Activated T-cell treated with anti-CD3 and anti-CD28 coated beads, Interleukin-2, amount 50 U/mL, for 4 hours (primary cell): ENCODE results near the gene ASB16. TPM values are rescaled to one million over a fixed set of nuclear protein-coding genes. Genes with fewer than 3 reads are reported as not detected.

ENCODE experiments used
- ATAC-seq, 2 donors: fragments of 200-7000 bp; cut with Tn5 transposase; one replicate each; pipeline ENCODE4 v1.10.0; 2021
- DNase-seq: peaks from one replicate; pipeline ENCODE4 v3.0.0-alpha.2; 2020
- H3K27me3 Mint-ChIP-seq: one replicate; pipeline ENCODE4 v1.8.0; 2021; ENCODE audit warnings: low read depth, mixed read lengths
- H3K36me3 Mint-ChIP-seq: one replicate; pipeline ENCODE4 v1.8.0; 2022; ENCODE audit warnings: mixed read lengths; ENCODE audit not compliant: insufficient read depth
- H3K4me1 Mint-ChIP-seq: one replicate; pipeline ENCODE4 v1.8.0; 2021; ENCODE audit warnings: low read depth, mixed read lengths
- H3K4me3 Mint-ChIP-seq: one replicate; pipeline ENCODE4 v1.8.0; 2021; ENCODE audit warnings: mild to moderate bottlenecking, moderate library complexity, mixed read lengths
- H3K9me3 Mint-ChIP-seq: one replicate; pipeline ENCODE4 v1.8.0; 2021; ENCODE audit warnings: mixed read lengths
- total RNA-seq, 3 donors: library from RNA; stranded (reverse); gene quantifications; one replicate each; pipeline ENCODE4 v1.2.1, GENCODE V29; 2021

ASB16 gene
- total RNA-seq, 3 donors from 2014 or later = 0.08 to 0.11 TPM; not detected in 1

GRCh38 chr17:44205962-44206824, 35.7 kb downstream of the ASB16 start:
- H3K4me3 Mint-ChIP-seq = no peak overlapping the region
- H3K36me3 Mint-ChIP-seq = peaks cover 22% of the 10 kb centered on the region
- peaks cover 38% of the 10 kb centered on the region for H3K4me1 Mint-ChIP-seq
- H3K9me3 Mint-ChIP-seq = no peaks in the 10 kb centered on the region
- no peaks in the 10 kb centered on the region for H3K27me3 Mint-ChIP-seq
- ATAC-seq (no peak), DNase-seq (no peak)

GRCh38 chr17:44206825-44207155, 36.3 kb downstream of the ASB16 start:
- ATAC-seq = no peak
- H3K9me3 Mint-ChIP-seq = no peaks in the 10 kb centered on the region
- no peak for DNase-seq
- no peaks in the 10 kb centered on the region for H3K27me3 Mint-ChIP-seq
- no peak overlapping the region for H3K4me3 Mint-ChIP-seq
- H3K4me1 Mint-ChIP-seq = peaks cover 42% of the 10 kb centered on the region
- H3K36me3 Mint-ChIP-seq = peaks cover 22% of the 10 kb centered on the region

GRCh38 chr17:44207319-44207718, 36.8 kb downstream of the ASB16 start:
- peak overlapping the region; percentile 21 for H3K4me3 Mint-ChIP-seq
- no peak for ATAC-seq
- H3K9me3 Mint-ChIP-seq = no peaks in the 10 kb centered on the region
- H3K27me3 Mint-ChIP-seq = no peaks in the 10 kb centered on the region
- no peak for DNase-seq
- peaks cover 22% of the 10 kb centered on the region for H3K36me3 Mint-ChIP-seq
- H3K4me1 Mint-ChIP-seq = peaks cover 42% of the 10 kb centered on the region

GRCh38 chr17:44207743-44208142, 37.2 kb downstream of the ASB16 start:
- ATAC-seq (no peak), DNase-seq (no peak)
- no peak overlapping the region for H3K4me3 Mint-ChIP-seq
- peaks cover 43% of the 10 kb centered on the region for H3K4me1 Mint-ChIP-seq
- no peaks in the 10 kb centered on the region for H3K9me3 Mint-ChIP-seq
- peaks cover 22% of the 10 kb centered on the region for H3K36me3 Mint-ChIP-seq
- no peaks in the 10 kb centered on the region for H3K27me3 Mint-ChIP-seq

- Mint-ChIP-seq H3K9me3 (no peaks in the 10 kb centered on the region), H3K4me1 (peaks cover 46% of the 10 kb centered on the region), H3K36me3 (peaks cover 37% of the 10 kb centered on the region), H3K27me3 (no peaks in the 10 kb centered on the region), H3K4me3 (peak overlapping the region; percentile 78)
- ATAC-seq (peak; percentile 76 to 77), DNase-seq (no peak)
These were observed 39.4 kb downstream of the ASB16 start for GRCh38 chr17:44209786-44210341.

- DNase-seq (peak; percentile 89), ATAC-seq (peak; percentile 92 to 93)
- H3K9me3 Mint-ChIP-seq = no peaks in the 10 kb centered on the region
- H3K27me3 Mint-ChIP-seq = no peaks in the 10 kb centered on the region
- peak overlapping the region; percentile 78 for H3K4me3 Mint-ChIP-seq
- H3K4me1 Mint-ChIP-seq = peaks cover 53% of the 10 kb centered on the region
- peaks cover 43% of the 10 kb centered on the region for H3K36me3 Mint-ChIP-seq
These were observed 40.1 kb downstream of the ASB16 start for GRCh38 chr17:44210342-44211192.

GRCh38 chr17:44211281-44212265, 41.1 kb downstream of the ASB16 start:
- DNase-seq = no peak
- Mint-ChIP-seq H3K9me3 (no peaks in the 10 kb centered on the region), H3K4me1 (peaks cover 63% of the 10 kb centered on the region), H3K27me3 (no peaks in the 10 kb centered on the region), H3K4me3 (no peak overlapping the region), H3K36me3 (peaks cover 49% of the 10 kb centered on the region)
- no peak for ATAC-seq

GRCh38 chr17:44212507-44213402, 42.3 kb downstream of the ASB16 start:
- H3K27me3 Mint-ChIP-seq = no peaks in the 10 kb centered on the region
- peaks cover 52% of the 10 kb centered on the region for H3K36me3 Mint-ChIP-seq
- peaks cover 72% of the 10 kb centered on the region for H3K4me1 Mint-ChIP-seq
- DNase-seq (no peak), ATAC-seq (no peak)
- no peak overlapping the region for H3K4me3 Mint-ChIP-seq
- H3K9me3 Mint-ChIP-seq = no peaks in the 10 kb centered on the region

GRCh38 chr17:44213403-44214229, 43.1 kb downstream of the ASB16 start:
- ATAC-seq (no peak), DNase-seq (no peak)
- Mint-ChIP-seq H3K4me1 (peaks cover 69% of the 10 kb centered on the region), H3K27me3 (no peaks in the 10 kb centered on the region), H3K9me3 (no peaks in the 10 kb centered on the region), H3K4me3 (no peak overlapping the region), H3K36me3 (peaks cover 46% of the 10 kb centered on the region)

- H3K9me3 Mint-ChIP-seq = no peaks in the 10 kb centered on the region
- DNase-seq = no peak
- H3K4me1 Mint-ChIP-seq = peaks cover 68% of the 10 kb centered on the region
- ATAC-seq = no peak
- peaks cover 43% of the 10 kb centered on the region for H3K36me3 Mint-ChIP-seq
- H3K4me3 Mint-ChIP-seq = no peak overlapping the region
- no peaks in the 10 kb centered on the region for H3K27me3 Mint-ChIP-seq
These were observed 43.7 kb downstream of the ASB16 start for GRCh38 chr17:44214230-44214494.

- H3K4me1 Mint-ChIP-seq = peaks cover 63% of the 10 kb centered on the region
- no peak for ATAC-seq
These were observed 44.4 kb downstream of the ASB16 start for GRCh38 chr17:44214896-44215295.

GRCh38 chr17:44216173-44216572, 45.7 kb downstream of the ASB16 start:
- Mint-ChIP-seq H3K36me3 (peaks cover 36% of the 10 kb centered on the region), H3K4me3 (peak overlapping the region; percentile 84), H3K27me3 (no peaks in the 10 kb centered on the region), H3K9me3 (no peaks in the 10 kb centered on the region), H3K4me1 (peaks cover 56% of the 10 kb centered on the region)
- no peak for DNase-seq
- ATAC-seq = no peak

More at GRCh38 chr17:44214896-44215295, 44.4 kb downstream of the ASB16 start:
- no peak for DNase-seq
- no peaks in the 10 kb centered on the region for H3K27me3 Mint-ChIP-seq
- H3K4me3 Mint-ChIP-seq = peak overlapping the region; percentile 25
- H3K36me3 Mint-ChIP-seq = peaks cover 39% of the 10 kb centered on the region
- no peaks in the 10 kb centered on the region for H3K9me3 Mint-ChIP-seq
